Measurements from ENCODE around the gene TTC22. TPM values are rescaled to one million over a fixed set of nuclear protein-coding genes. Genes with fewer than 3 reads are reported as not detected.

TTC22 gene
- total RNA-seq, 1 donor from 2014 or later: not detected

DNA sequence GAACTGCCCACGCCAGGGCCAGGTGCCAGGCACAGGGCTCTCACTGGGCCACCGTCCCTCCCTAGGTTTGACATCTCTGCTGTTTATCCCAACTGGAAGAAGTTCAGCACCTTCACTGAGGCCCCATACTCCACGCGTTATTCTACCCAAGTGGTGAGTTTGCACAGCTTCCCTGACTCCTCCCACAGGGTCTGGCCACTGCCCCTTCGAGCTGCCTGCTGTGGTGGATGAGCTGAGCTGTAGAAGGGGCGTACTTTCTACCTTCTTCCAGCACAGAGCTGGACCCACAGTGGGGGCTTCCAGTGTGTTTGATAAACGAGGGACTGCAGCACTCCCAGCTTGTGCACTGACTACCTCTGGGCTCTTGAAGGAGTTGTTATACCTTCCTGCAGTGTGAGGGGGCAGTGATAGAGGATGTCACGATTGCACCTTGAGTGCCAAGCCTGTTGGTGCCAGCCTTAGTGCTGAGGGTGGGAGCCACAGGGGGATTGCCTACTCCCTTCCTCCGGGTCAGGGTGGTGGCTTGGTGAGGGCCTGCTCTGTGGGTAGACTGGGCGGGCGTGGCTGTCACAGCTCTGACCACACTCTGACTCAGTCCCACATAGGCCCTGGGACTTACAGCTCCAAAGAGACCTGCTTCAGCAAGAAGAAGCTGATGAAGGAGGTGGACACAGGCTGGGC is 5.9 kb upstream of the TTC22 start:
- H3K4me1 Mint-ChIP-seq: peaks cover 4% of the 10 kb centered on the region
- Histone ChIP-seq H3F3A (ENCODE audit: low read depth) (no peaks in the 10 kb centered on the region), H3K79me2 (ENCODE audit: low read depth) (no peaks in the 10 kb centered on the region), H3K4me3 (no peak overlapping the region), H3K4me1 (no peaks in the 10 kb centered on the region), H3K36me3 (no peaks in the 10 kb centered on the region), H3K9ac (no peak overlapping the region), H3K4me2 (no peak overlapping the region), H2AFZ (replicated peaks) (no peak overlapping the region), H3K27ac (no peak overlapping the region), H3K9me3 (ENCODE audit: low read depth) (no peaks in the 10 kb centered on the region), H4K20me1 (ENCODE audit: low read depth) (no peaks in the 10 kb centered on the region), H3K27me3 (peaks cover 2% of the 10 kb centered on the region)
- no peak for TF ChIP-seq EZH2 (IDR thresholded peaks at IDR 0.05)
- TF ChIP-seq EZH2phosphoT487 (IDR thresholded peaks at IDR 0.05): no peak
- TF ChIP-seq, protein P1, sequence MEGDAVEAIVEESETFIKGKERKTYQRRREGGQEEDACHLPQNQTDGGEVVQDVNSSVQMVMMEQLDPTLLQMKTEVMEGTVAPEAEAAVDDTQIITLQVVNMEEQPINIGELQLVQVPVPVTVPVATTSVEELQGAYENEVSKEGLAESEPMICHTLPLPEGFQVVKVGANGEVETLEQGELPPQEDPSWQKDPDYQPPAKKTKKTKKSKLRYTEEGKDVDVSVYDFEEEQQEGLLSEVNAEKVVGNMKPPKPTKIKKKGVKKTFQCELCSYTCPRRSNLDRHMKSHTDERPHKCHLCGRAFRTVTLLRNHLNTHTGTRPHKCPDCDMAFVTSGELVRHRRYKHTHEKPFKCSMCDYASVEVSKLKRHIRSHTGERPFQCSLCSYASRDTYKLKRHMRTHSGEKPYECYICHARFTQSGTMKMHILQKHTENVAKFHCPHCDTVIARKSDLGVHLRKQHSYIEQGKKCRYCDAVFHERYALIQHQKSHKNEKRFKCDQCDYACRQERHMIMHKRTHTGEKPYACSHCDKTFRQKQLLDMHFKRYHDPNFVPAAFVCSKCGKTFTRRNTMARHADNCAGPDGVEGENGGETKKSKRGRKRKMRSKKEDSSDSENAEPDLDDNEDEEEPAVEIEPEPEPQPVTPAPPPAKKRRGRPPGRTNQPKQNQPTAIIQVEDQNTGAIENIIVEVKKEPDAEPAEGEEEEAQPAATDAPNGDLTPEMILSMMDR (IDR thresholded peaks at IDR 0.05): no peak
- no peaks in the 10 kb centered on the region for H3K9me3 Mint-ChIP-seq
- no peak overlapping the region for H3K27ac Mint-ChIP-seq
- H3K4me3 Mint-ChIP-seq: no peak overlapping the region
- peaks cover 7% of the 10 kb centered on the region for H3K27me3 Mint-ChIP-seq (ENCODE audit: insufficient read depth, low read depth)
- H3K36me3 Mint-ChIP-seq: no peaks in the 10 kb centered on the region
- no peak for DNase-seq (ENCODE audit: low spot score)

DNA sequence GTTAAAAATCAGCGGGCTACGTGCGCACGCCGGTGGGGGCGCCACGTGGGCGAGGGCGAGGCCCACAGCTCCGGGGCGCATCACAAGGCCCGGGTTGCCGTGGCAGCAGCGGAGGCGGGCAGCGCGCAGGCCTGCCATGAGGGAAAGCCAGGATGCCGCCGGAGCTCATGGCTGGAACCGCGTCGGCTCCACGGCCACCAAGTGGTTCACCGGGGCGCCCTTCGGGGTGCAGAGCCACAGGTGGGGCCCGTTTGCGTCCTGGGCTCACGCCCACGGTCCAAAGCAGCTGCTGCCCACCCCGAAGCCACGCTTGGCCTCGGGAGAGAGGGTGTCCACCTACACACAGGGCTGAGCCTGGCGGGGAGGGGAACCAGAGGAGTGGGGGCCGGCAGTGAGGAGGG is 4.9 kb upstream of the TTC22 start:
- H3K4me3 Mint-ChIP-seq: no peak overlapping the region
- Histone ChIP-seq H2AFZ (replicated peaks) (no peak overlapping the region), H3F3A (ENCODE audit: low read depth) (no peaks in the 10 kb centered on the region), H3K9ac (no peak overlapping the region), H3K79me2 (ENCODE audit: low read depth) (no peaks in the 10 kb centered on the region), H3K9me3 (ENCODE audit: low read depth) (no peaks in the 10 kb centered on the region), H3K27ac (no peak overlapping the region), H3K4me2 (no peak overlapping the region), H3K27me3 (peaks cover 13% of the 10 kb centered on the region), H4K20me1 (ENCODE audit: low read depth) (no peaks in the 10 kb centered on the region), H3K4me3 (no peak overlapping the region), H3K4me1 (no peaks in the 10 kb centered on the region), H3K36me3 (no peaks in the 10 kb centered on the region)
- H3K36me3 Mint-ChIP-seq: no peaks in the 10 kb centered on the region
- no peaks in the 10 kb centered on the region for H3K9me3 Mint-ChIP-seq
- H3K27me3 Mint-ChIP-seq (ENCODE audit: insufficient read depth, low read depth): peaks cover 7% of the 10 kb centered on the region
- H3K27ac Mint-ChIP-seq: no peak overlapping the region
- TF ChIP-seq EZH2 (IDR thresholded peaks at IDR 0.05) (no peak), EZH2phosphoT487 (IDR thresholded peaks at IDR 0.05) (no peak)
- TF ChIP-seq, protein P1 (IDR thresholded peaks at IDR 0.05): no peak
- no peak for DNase-seq (ENCODE audit: low spot score)
- peaks cover 9% of the 10 kb centered on the region for H3K4me1 Mint-ChIP-seq

DNA sequence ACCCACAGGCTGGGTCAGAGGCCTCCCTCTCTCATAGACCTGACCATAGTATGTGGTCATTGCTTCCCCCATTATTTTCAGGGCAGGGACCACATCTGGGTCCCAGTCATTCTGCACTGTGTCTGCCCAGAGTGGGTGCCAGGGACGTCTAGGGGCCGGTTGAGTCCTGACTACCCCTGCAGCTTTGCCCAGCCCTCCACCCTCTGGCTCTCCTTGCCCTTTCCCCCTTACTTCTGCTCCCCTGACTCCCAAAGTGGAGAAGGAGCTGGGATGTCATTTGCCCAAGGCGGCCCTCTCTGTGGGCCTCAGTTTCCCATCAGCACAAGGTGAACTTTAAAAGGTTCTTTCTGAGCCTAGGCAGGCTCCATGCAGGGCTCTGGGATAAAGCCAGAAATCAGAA is 4.3 kb upstream of the TTC22 start:
- Mint-ChIP-seq H3K36me3 (no peaks in the 10 kb centered on the region), H3K27ac (no peak overlapping the region), H3K27me3 (ENCODE audit: insufficient read depth, low read depth) (peaks cover 4% of the 10 kb centered on the region), H3K9me3 (no peaks in the 10 kb centered on the region), H3K4me1 (peaks cover 4% of the 10 kb centered on the region), H3K4me3 (no peak overlapping the region)
- H3K4me1 ChIP-seq: no peaks in the 10 kb centered on the region
- H3K9me3 ChIP-seq (ENCODE audit: low read depth): no peaks in the 10 kb centered on the region
- no peaks in the 10 kb centered on the region for H3K36me3 ChIP-seq
- H3K9ac ChIP-seq: no peak overlapping the region
- DNase-seq (ENCODE audit: low spot score): no peak
- H3K27ac ChIP-seq: no peak overlapping the region
- H4K20me1 ChIP-seq (ENCODE audit: low read depth): no peaks in the 10 kb centered on the region
- TF ChIP-seq EZH2 (IDR thresholded peaks at IDR 0.05): no peak
- no peak for TF ChIP-seq EZH2phosphoT487 (IDR thresholded peaks at IDR 0.05)
- TF ChIP-seq, protein P1 (IDR thresholded peaks at IDR 0.05): no peak
- H3K4me3 ChIP-seq: no peak overlapping the region
- H3K27me3 ChIP-seq: peaks cover 18% of the 10 kb centered on the region
- H3K79me2 ChIP-seq (ENCODE audit: low read depth): no peaks in the 10 kb centered on the region
- no peak overlapping the region for H3K4me2 ChIP-seq
- H2AFZ ChIP-seq (replicated peaks): no peak overlapping the region
- H3F3A ChIP-seq (ENCODE audit: low read depth): no peaks in the 10 kb centered on the region

Data from neural progenitor cell (in vitro differentiated cells).